ENCODE data around the gene TPBGL.

- TF ChIP-seq EZH2 (IDR thresholded peaks at IDR 0.05; ENCODE audit: low read length, unreplicated experiment): no peak
- TF ChIP-seq CTCF (conservative IDR thresholded peaks at IDR 0.05; ENCODE audit: low read depth, low read length): no peak
- TF ChIP-seq EZH2phosphoT487 (IDR thresholded peaks at IDR 0.05; ENCODE audit: borderline replicate concordance, low read length): no peak
Measured at GRCh38 chr11:75285776-75286360, 45.3 kb downstream of the TPBGL start.

Data from PC-3 (cell line).